Measurements from ENCODE around the gene ERN1.

DNA sequence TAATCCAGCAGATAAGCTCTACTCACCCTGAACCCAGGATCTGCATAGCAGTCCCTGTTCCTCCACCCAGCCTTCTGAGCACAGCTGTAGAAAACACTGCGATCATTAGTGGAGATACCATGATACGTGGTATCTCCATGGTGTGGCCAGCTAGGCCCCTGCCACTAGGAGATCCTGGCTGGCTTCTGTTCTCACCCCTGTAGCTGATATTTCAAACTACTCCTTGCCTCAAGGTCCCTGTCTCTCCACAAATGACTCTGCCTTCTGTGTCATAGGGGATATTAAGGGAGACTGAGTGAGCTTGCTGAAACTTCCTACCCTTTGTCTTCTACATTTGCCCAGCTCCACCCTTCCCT is 44.3 kb downstream of the ERN1 start:
- no peak for TF ChIP-seq POLR2A (IDR thresholded peaks at IDR 0.05; ENCODE audit: low read depth, low read length)
- TF ChIP-seq TAF1 (IDR thresholded peaks at IDR 0.05; ENCODE audit: borderline replicate concordance, low read depth, low read length): no peak

Measured in GM12892 (cell line).